SK-N-MC (cell line): ENCODE measurements around the gene TFAP2E.
A peak's percentile ranks its signal among the peaks of the same experiment; 100 is the strongest.

Source experiments
- DNase-seq: peaks from one replicate; pipeline ENCODE4 v3.0.0-alpha.2; 2011; ENCODE audit warnings: low read depth, low spot score
- H3K27ac ChIP-seq: fragments of 200-600 bp; sonication (generic); 2 replicates; pipeline ENCODE4 v1.5.1; 2016; ENCODE audit warnings: mixed run types
- H3K36me3 ChIP-seq: fragments of 200-600 bp; sonication (generic); 2 replicates; pipeline ENCODE4 v1.6.1; 2017; ENCODE audit warnings: antibody characterized with exemption, low read length, mixed read lengths; ENCODE audit not compliant: insufficient read depth
- H3K4me3 ChIP-seq: fragments of 200-600 bp; sonication (generic); 2 replicates; pipeline ENCODE4 v1.5.1; 2016
- H3K9ac ChIP-seq: fragments of 200-600 bp; sonication (generic); 2 replicates; pipeline ENCODE4 v1.8.0; 2017; ENCODE audit warnings: mixed run types, mixed read lengths; ENCODE audit not compliant: insufficient read length
- H3K9me3 ChIP-seq: fragments of 200-600 bp; sonication (generic); 2 replicates; pipeline ENCODE4 v1.6.1; 2017; ENCODE audit warnings: low read depth, mild to moderate bottlenecking, antibody characterized with exemption, low read length, moderate library complexity, mixed read lengths
- EZH2 ChIP-seq: fragments of 200-600 bp; sonication (generic); IDR thresholded peaks from one replicate; pipeline ENCODE4 v1.6.1; 2017; ENCODE audit warnings: antibody characterized with exemption
- FOXP2 ChIP-seq: optimal IDR thresholded peaks from 2 replicates; pipeline ENCODE3; 2011; ENCODE audit warnings: mild to moderate bottlenecking, moderate library complexity; ENCODE audit not compliant: insufficient read depth; ENCODE audit errors: extremely low read length, control extremely low read depth
- POLR2AphosphoS5 ChIP-seq: IDR thresholded peaks from 2 replicates; pipeline ENCODE4 v1.6.1; 2012; ENCODE audit warnings: mild to moderate bottlenecking, low read depth, low read length, borderline replicate concordance

The TFAP2E gene

DNA sequence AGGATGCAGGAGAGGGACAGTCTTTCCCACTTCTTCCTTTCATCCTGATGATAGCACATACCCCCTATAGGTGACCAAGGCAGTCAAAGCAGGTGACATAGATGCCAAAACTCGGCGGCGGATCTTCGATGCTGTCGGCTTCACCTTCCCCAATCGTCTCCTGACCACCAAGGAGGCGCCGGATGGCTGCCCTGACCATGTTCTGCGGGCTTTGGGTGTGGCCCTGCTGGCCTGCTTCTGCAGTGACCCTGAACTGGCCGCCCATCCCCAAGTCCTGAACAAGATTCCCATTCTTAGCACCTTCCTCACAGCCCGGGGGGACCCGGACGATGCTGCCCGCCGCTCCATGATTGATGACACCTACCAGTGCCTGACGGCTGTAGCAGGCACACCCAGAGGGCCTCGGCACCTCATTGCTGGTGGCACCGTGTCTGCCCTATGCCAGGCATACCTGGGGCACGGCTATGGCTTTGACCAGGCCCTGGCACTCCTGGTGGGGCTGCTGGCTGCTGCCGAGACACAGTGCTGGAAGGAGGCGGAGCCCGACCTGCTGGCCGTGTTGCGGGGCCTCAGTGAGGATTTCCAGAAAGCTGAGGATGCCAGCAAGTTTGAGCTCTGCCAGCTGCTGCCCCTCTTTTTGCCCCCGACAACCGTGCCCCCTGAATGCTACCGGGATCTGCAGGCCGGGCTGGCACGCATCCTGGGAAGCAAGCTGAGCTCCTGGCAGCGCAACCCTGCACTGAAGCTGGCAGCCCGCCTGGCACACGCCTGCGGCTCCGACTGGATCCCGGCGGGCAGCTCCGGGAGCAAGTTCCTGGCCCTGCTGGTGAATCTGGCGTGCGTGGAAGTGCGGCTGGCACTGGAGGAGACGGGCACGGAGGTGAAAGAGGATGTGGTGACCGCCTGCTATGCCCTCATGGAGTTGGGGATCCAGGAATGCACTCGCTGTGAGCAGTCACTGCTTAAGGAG, 12.6 kb upstream of the TFAP2E start:
- DNase-seq: no peak
- no peaks in the 10 kb centered on the region for H3K9me3 ChIP-seq
- no peak overlapping the region for H3K9ac ChIP-seq
- no peak overlapping the region for H3K27ac ChIP-seq
- TF ChIP-seq FOXP2 (no peak), EZH2 (no peak), POLR2AphosphoS5 (no peak)
- H3K36me3 ChIP-seq: no peaks in the 10 kb centered on the region; the same call in 1 of the 2 replicates
- H3K4me3 ChIP-seq: no peak overlapping the region

DNA sequence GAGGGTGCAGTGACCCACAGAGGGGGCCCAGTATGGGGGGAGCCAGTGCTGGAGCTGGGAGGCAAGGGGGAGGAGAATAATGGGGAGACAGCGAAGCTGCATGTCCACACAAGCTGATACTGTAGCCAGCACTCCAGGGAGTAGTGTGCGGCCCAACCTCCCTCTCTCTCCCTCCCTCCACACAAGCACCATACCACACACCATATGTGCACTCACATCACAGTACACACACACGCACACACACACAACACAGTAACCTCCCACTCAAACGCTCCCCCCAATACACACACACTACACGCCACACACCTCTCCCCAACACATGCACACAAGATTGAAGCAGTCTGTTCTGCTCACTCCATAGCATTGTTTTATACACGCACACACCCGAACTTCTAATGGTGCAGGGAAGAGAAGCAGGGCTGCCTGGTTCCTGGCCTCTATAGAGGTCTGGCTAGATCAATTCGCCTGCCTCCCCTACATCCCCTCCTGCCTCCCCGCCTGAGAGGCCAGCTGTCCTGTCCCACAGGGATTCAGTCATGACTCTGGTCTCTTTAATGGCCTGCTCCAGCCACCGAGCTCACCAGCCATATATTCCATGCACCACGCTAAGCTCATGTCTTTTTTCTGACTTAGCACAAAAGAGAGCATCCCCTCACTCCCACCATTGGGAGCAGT, 11.7 kb upstream of the TFAP2E start:
- no peak for DNase-seq
- H3K9ac ChIP-seq: no peak overlapping the region
- no peaks in the 10 kb centered on the region for H3K9me3 ChIP-seq
- TF ChIP-seq EZH2 (no peak), FOXP2 (no peak), POLR2AphosphoS5 (no peak)
- H3K27ac ChIP-seq: no peak overlapping the region
- no peak overlapping the region for H3K4me3 ChIP-seq
- H3K36me3 ChIP-seq: no peaks in the 10 kb centered on the region; the same call in 1 of the 2 replicates

DNA sequence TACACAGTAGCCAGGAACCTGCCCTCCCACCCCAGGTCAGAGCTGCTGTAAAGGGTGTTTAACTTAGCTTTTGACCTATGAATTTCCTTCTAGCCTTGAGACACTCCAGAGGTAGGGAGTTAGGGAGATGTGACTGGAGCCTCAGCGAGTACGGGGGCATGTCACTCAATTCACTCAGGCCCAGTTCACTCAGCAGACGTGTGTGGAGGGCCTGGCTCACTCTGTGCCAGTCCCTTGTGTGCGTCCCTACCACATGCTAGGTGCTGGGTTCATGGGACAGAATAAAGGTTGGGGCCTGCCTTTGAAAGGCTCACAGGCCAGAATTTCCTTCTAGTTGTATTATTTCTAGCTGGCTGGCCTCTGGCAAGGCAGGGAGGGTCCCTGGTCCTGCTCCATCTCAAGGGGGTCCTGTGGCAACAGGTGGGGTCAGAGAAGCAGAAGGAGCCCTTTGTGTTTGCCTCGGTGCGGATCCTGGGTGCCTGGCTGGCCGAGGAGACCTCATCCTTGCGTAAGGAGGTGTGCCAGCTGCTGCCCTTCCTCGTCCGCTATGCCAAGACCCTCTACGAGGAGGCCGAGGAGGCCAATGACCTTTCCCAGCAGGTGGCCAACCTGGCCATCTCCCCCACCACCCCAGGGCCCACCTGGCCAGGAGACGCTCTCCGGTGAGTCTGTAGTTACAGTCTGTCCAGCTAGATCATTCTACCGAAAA, 11.0 kb upstream of the TFAP2E start:
- no peaks in the 10 kb centered on the region for H3K9me3 ChIP-seq
- no peak overlapping the region for H3K4me3 ChIP-seq
- no peak overlapping the region for H3K27ac ChIP-seq
- DNase-seq: no peak
- no peak overlapping the region for H3K9ac ChIP-seq
- TF ChIP-seq POLR2AphosphoS5 (no peak), FOXP2 (no peak), EZH2 (no peak)
- H3K36me3 ChIP-seq: no peaks in the 10 kb centered on the region; the same call in 1 of the 2 replicates

DNA sequence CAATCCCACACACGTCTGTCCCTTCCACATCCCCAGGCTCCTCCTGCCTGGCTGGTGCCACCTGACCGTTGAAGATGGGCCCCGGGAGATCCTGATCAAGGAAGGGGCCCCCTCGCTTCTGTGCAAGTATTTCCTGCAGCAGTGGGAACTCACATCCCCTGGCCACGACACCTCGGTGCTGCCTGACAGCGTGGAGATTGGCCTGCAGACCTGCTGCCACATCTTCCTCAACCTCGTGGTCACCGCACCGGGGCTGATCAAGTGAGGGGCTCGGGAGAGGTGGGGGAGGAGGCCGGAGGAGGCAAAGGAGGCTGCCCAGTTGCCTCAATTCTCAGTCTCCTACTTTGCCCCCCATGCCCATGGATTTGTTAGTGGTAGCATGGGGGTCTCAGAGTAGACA, 9.9 kb upstream of the TFAP2E start:
- no peak for DNase-seq
- Histone ChIP-seq H3K4me3 (no peak overlapping the region), H3K9me3 (no peaks in the 10 kb centered on the region), H3K36me3 (no peaks in the 10 kb centered on the region; the same call in 1 of the 2 replicates), H3K27ac (no peak overlapping the region), H3K9ac (no peak overlapping the region)
- no peak; the same call in 1 of the 2 replicates for TF ChIP-seq POLR2AphosphoS5
- TF ChIP-seq EZH2: no peak
- TF ChIP-seq FOXP2: no peak

DNA sequence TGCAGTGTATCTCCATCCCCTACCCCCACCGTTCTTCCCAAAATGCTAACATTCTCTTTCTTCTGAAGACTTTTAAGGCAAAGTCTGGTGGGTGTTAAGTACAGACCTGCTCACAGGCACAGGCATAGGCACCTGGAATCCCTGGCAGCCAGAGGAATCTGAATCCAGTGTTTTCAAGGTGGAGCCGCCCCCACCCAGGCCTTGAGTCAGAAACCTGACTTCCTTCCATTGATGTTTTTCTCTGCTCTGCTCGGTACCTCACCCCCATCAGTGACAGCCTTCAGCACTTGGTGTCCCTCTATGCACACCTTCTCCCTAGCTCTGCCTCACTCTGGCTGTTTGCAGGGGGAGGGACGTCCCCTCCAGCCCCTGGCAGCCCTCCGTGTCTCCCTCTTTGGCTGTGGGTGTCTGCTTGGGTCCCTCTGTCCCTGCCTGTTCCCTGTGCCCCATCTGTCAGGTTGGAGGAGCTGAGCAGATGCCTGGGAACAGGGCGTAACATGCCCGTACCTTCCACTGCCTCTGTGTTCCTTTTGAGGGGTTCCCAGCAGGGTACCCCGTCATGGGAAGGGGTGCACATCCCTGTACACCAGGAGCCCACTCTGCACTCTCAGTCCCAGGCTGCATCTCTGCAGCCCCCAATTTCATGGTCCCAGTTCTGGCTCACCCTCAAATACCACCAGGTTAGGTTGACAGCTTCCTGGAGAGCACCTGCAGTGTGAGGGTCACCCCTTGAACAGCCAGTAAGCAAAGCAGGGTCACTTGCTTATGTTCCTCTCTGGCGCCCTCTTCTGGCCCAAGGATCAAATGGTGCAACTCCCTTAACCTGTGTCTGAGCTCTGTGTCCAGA, 8.9 kb upstream of the TFAP2E start:
- Histone ChIP-seq H3K9me3 (no peaks in the 10 kb centered on the region), H3K4me3 (no peak overlapping the region), H3K27ac (no peak overlapping the region), H3K36me3 (no peaks in the 10 kb centered on the region; the same call in 1 of the 2 replicates), H3K9ac (no peak overlapping the region)
- DNase-seq: peak; percentile 35
- TF ChIP-seq FOXP2: no peak

DNA sequence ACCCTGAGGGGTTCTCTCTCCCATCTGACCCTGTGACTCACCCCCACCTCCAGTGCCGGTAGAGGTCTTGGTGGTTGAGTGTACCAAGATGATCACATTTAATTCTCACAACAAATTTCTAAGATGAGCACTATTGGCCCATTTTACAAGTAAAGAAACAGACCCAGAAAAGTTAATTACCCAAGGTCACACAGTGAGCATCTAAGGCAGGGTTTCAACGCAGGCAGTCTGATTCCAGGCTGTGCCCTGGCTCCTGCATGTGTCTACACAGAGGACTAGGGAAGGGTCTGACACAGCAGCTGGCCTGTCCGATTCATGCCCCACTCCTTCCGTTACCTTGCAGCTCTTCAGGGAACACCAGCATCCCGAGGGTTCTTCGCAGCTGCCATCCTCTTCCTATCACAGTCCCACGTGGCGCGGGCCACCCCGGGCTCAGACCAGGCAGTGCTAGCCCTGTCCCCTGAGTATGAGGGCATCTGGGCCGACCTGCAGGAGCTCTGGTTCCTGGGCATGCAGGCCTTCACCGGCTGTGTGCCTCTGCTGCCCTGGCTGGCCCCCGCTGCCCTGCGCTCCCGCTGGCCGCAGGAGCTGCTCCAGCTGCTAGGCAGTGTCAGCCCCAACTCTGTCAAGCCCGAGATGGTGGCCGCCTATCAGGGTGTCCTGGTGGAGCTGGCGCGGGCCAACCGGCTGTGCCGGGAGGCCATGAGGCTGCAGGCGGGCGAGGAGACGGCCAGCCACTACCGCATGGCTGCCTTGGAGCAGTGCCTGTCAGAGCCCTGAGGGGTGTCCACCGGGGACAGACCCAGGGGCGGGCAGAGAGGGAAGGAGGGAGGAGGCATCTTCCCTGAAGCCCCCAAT, 8.0 kb upstream of the TFAP2E start:
- no peak for DNase-seq
- H3K36me3 ChIP-seq: no peaks in the 10 kb centered on the region; the same call in 1 of the 2 replicates
- no peak overlapping the region for H3K9ac ChIP-seq
- H3K9me3 ChIP-seq: no peaks in the 10 kb centered on the region
- TF ChIP-seq FOXP2: no peak
- no peak for TF ChIP-seq POLR2AphosphoS5
- no peak for TF ChIP-seq EZH2
- H3K4me3 ChIP-seq: no peak overlapping the region
- no peak overlapping the region for H3K27ac ChIP-seq

DNA sequence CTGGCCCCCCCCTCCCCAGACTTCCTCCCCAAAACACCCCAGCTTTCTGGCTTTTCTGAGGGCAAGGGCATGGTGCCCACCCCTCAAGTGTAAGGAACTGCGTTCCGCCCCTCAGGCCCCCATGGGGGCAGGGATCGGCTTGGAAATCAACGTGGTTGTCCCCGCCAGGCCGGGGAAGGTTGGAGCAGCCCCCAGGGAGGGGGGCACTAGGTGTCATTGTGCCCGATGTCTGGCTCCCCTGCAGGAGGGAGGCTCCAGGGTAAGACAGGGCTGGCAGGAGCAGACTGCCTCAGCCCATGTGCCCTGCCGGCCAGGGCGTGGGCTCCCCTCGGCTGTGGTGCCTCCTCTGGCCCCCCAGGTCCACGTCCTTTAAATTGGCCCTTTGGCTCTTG, 7.4 kb upstream of the TFAP2E start:
- Histone ChIP-seq H3K9ac (no peak overlapping the region), H3K27ac (no peak overlapping the region), H3K4me3 (no peak overlapping the region), H3K36me3 (no peaks in the 10 kb centered on the region; the same call in 1 of the 2 replicates), H3K9me3 (no peaks in the 10 kb centered on the region)
- no peak for TF ChIP-seq EZH2
- no peak for TF ChIP-seq POLR2AphosphoS5
- no peak for TF ChIP-seq FOXP2
- DNase-seq: no peak
